Measurements from ENCODE around the gene LCOR. TPM values are rescaled to one million over a fixed set of nuclear protein-coding genes. Genes with fewer than 3 reads are reported as not detected.

Gene LCOR
- total and polyA plus RNA-seq, 2 of the 13 experiments (the other 11 are each of a cell fraction or from before 2014, with no cell fraction given), result 12.4 to 23.7 TPM

DNA sequence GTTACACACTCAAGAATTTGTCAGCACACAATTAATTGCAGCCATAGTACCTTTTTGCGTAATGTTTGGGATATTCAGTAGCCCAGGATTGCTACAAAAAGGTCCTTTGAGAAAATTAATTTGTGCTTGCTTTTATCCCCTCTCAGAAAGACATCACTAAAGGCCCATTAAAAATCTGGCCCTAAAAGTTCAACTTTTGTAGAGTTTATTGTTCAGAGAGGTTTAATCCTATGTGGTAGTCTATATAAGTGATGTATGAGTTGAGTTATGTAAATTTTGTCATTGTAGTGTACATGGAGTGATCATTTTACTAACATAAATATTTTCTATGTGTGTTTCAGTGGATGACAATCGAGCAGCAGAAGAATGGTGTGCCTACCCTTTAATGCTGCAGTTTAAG lies 126.0 kb downstream of the LCOR start:
- H3K27ac ChIP-seq (ENCODE audit: extremely low read length, insufficient read depth, low read length), result no peak overlapping the region
- DNase-seq (ENCODE audit: low spot score), result no peak
- peaks cover 22% of the 10 kb centered on the region; the same call in 1 of the 2 replicates for H3K4me1 ChIP-seq (ENCODE audit: insufficient read depth, low read length)
- intact Hi-C loops (cut with micrococcal nuclease; ENCODE audit: unreplicated experiment), result no loop called here
- no peaks in the 10 kb centered on the region for H3K27me3 ChIP-seq (ENCODE audit: control insufficient read depth in 1 of 2, insufficient read depth in 2 of 2, low read length in 2 of 2)
- H3K36me3 ChIP-seq (replicated peaks in 1 of 2; ENCODE audit: control insufficient read depth in 1 of 2, insufficient read depth in 2 of 2, low read length in 2 of 2), result peaks cover 10 to 33% of the 10 kb centered on the region in 2 experiments
- H4K20me1 ChIP-seq (ENCODE audit: insufficient read depth, low read length), result no peaks in the 10 kb centered on the region; the same call in 1 of the 2 replicates
- no TSS peak for BruUV-seq (replicated peaks)
- H2AFZ ChIP-seq (ENCODE audit: low read length), result no peak overlapping the region
- no peak overlapping the region for H3K9ac ChIP-seq (ENCODE audit: insufficient read depth, low read depth, low read length)
- no peaks in the 10 kb centered on the region for H3K79me2 ChIP-seq (ENCODE audit: insufficient read depth, low read length)
- no peak overlapping the region for H3K4me2 ChIP-seq (ENCODE audit: low read depth, low read length)
- no peak overlapping the region for H3K4me3 ChIP-seq (replicated peaks in 1 of 3; ENCODE audit: insufficient read depth in 1 of 3, low read depth in 2 of 3, low read length in 3 of 3)
- no peak for ATAC-seq
- in situ Hi-C loops (cut with HindIII; ENCODE audit: extremely low pct_ligation_motif_present, low pct_unique_long_range_greater_than_20kb), result no loop called here
- FAIRE-seq, result no peak
- H3K9me3 ChIP-seq (ENCODE audit: low read length), result no peaks in the 10 kb centered on the region
- WGBS (ENCODE audit: low lambda C conversion rate), result 98% methylated on average over 2 of the region's 2 CpGs
- ChIA-PET POLR2A (no interaction called here), CTCF (ENCODE audit: low intra/inter-chr PET ratio, low total read pairs) (no interaction called here)
- TF ChIP-seq ZFP36 (IDR thresholded peaks at IDR 0.05; ENCODE audit: borderline replicate concordance, low read depth, low read length, partially characterized antibody) (no peak), NR2C2 (CRISPR knock-in tag; IDR thresholded peaks at IDR 0.05; ENCODE audit: borderline replicate concordance) (no peak), SOX13 (IDR thresholded peaks at IDR 0.05) (no peak), SOX13 (CRISPR knock-in tag; conservative IDR thresholded peaks at IDR 0.05 in 1 of 2, IDR thresholded peaks at IDR 0.05 in 1 of 2) (no peak), ZNF343 (CRISPR knock-in tag; IDR thresholded peaks at IDR 0.05) (no peak), TSC22D2 (CRISPR knock-in tag; IDR thresholded peaks at IDR 0.05; ENCODE audit: borderline replicate concordance) (no peak), ZNF766 (CRISPR knock-in tag; IDR thresholded peaks at IDR 0.05; ENCODE audit: borderline replicate concordance) (no peak), ZNF557 (CRISPR knock-in tag; IDR thresholded peaks at IDR 0.05) (no peak), CAMTA2 (CRISPR knock-in tag; IDR thresholded peaks at IDR 0.05; ENCODE audit: borderline replicate concordance) (no peak), ZNF367 (CRISPR knock-in tag; IDR thresholded peaks at IDR 0.05; ENCODE audit: borderline replicate concordance) (no peak), ZNF232 (CRISPR knock-in tag; IDR thresholded peaks at IDR 0.05; ENCODE audit: borderline replicate concordance) (no peak), ZNF138 (CRISPR knock-in tag; IDR thresholded peaks at IDR 0.05; ENCODE audit: low read depth) (no peak), ZKSCAN8 (CRISPR knock-in tag; IDR thresholded peaks at IDR 0.05; ENCODE audit: borderline replicate concordance) (no peak)
- TF ChIP-seq, protein P1, sequence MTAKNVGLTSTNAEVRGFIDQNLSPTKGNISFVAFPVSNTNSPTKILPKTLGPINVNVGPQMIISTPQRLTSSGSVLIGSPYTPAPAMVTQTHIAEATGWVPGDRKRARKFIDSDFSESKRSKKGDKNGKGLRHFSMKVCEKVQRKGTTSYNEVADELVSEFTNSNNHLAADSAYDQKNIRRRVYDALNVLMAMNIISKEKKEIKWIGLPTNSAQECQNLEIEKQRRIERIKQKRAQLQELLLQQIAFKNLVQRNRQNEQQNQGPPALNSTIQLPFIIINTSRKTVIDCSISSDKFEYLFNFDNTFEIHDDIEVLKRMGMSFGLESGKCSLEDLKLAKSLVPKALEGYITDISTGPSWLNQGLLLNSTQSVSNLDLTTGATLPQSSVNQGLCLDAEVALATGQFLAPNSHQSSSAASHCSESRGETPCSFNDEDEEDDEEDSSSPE (CRISPR knock-in tag; IDR thresholded peaks at IDR 0.05), result no peak
- TF ChIP-seq, protein P2, sequence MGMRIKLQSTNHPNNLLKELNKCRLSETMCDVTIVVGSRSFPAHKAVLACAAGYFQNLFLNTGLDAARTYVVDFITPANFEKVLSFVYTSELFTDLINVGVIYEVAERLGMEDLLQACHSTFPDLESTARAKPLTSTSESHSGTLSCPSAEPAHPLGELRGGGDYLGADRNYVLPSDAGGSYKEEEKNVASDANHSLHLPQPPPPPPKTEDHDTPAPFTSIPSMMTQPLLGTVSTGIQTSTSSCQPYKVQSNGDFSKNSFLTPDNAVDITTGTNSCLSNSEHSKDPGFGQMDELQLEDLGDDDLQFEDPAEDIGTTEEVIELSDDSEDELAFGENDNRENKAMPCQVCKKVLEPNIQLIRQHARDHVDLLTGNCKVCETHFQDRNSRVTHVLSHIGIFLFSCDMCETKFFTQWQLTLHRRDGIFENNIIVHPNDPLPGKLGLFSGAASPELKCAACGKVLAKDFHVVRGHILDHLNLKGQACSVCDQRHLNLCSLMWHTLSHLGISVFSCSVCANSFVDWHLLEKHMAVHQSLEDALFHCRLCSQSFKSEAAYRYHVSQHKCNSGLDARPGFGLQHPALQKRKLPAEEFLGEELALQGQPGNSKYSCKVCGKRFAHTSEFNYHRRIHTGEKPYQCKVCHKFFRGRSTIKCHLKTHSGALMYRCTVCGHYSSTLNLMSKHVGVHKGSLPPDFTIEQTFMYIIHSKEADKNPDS (CRISPR knock-in tag; IDR thresholded peaks at IDR 0.05), result no peak
- TF ChIP-seq, protein P3, sequence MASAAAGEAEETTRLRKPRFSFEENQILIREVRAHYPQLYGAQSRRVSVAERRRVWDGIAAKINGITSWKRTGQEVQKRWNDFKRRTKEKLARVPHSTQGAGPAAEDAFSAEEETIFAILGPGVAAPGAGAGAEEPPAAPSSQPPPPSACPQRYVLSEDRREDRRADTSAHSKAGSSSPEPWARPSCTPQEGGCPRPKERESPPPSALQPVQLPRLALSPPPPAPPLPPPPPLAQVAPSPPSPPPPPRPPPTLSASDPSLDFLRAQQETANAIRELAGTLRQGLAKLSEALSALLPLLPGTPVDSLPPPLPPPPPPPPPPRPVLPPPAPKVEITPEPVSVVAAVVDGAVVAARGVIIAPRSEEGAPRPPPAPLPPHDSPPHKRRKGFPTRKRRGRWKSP (CRISPR knock-in tag; IDR thresholded peaks at IDR 0.05), result no peak
